ENCODE data around the gene CFAP161.

DNA sequence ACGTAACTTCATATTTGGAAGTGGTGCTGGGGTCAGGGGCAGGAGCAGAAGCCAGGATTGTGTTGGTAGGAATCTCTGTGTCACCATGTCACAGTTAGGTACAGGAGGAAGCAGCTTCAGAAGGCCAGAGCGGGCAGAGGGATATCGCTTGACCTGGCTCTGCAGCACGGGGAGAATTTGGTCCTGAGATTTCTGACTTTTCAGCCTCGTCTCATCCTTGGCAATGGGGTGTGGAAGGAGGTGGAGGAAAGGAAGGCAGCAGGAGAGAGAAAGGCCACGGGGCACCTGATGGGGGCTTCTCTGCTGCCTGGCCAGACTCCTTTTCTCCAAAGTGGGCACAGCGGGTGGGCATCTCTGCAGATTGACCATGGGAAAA is 63.2 kb downstream of the CFAP161 start:
- TF ChIP-seq, protein P1, sequence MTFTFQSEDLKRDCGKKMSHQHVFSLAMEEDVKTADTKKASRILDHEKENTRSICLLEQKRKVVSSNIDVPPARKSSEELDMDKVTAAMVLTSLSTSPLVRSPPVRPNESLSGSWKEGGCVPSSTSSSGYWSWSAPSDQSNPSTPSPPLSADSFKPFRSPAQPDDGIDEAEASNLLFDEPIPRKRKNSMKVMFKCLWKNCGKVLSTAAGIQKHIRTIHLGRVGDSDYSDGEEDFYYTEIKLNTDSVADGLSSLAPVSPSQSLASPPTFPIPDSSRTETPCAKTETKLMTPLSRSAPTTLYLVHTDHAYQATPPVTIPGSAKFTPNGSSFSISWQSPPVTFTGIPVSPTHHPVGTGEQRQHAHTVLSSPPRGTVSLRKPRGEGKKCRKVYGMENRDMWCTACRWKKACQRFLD (tag by site-specific recombination; IDR thresholded peaks at IDR 0.05), result no peak
- no peak for TF ChIP-seq ZNF548 (tag by site-specific recombination; IDR thresholded peaks at IDR 0.05)
- no peak for TF ChIP-seq ZNF37A (tag by site-specific recombination; IDR thresholded peaks at IDR 0.05)
- TF ChIP-seq, protein P2, sequence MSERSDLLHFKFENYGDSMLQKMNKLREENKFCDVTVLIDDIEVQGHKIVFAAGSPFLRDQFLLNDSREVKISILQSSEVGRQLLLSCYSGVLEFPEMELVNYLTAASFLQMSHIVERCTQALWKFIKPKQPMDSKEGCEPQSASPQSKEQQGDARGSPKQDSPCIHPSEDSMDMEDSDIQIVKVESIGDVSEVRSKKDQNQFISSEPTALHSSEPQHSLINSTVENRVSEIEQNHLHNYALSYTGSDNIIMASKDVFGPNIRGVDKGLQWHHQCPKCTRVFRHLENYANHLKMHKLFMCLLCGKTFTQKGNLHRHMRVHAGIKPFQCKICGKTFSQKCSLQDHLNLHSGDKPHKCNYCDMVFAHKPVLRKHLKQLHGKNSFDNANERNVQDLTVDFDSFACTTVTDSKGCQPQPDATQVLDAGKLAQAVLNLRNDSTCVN (tag by site-specific recombination; optimal IDR thresholded peaks at IDR 0.05), result no peak
- TF ChIP-seq, protein P3, sequence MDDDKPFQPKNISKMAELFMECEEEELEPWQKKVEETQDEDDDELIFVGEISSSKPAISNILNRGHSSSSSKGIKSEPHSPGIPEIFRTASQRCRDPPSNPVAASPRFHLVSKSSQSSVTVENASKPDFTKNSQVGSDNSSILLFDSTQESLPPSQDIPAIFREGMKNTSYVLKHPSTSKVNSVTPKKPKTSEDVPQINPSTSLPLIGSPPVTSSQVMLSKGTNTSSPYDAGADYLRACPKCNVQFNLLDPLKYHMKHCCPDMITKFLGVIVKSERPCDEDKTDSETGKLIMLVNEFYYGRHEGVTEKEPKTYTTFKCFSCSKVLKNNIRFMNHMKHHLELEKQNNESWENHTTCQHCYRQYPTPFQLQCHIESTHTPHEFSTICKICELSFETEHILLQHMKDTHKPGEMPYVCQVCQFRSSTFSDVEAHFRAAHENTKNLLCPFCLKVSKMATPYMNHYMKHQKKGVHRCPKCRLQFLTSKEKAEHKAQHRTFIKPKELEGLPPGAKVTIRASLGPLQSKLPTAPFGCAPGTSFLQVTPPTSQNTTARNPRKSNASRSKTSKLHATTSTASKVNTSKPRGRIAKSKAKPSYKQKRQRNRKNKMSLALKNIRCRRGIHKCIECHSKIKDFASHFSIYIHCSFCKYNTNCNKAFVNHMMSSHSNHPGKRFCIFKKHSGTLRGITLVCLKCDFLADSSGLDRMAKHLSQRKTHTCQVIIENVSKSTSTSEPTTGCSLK (tag by site-specific recombination; IDR thresholded peaks at IDR 0.05), result no peak
- TF ChIP-seq, protein P4, sequence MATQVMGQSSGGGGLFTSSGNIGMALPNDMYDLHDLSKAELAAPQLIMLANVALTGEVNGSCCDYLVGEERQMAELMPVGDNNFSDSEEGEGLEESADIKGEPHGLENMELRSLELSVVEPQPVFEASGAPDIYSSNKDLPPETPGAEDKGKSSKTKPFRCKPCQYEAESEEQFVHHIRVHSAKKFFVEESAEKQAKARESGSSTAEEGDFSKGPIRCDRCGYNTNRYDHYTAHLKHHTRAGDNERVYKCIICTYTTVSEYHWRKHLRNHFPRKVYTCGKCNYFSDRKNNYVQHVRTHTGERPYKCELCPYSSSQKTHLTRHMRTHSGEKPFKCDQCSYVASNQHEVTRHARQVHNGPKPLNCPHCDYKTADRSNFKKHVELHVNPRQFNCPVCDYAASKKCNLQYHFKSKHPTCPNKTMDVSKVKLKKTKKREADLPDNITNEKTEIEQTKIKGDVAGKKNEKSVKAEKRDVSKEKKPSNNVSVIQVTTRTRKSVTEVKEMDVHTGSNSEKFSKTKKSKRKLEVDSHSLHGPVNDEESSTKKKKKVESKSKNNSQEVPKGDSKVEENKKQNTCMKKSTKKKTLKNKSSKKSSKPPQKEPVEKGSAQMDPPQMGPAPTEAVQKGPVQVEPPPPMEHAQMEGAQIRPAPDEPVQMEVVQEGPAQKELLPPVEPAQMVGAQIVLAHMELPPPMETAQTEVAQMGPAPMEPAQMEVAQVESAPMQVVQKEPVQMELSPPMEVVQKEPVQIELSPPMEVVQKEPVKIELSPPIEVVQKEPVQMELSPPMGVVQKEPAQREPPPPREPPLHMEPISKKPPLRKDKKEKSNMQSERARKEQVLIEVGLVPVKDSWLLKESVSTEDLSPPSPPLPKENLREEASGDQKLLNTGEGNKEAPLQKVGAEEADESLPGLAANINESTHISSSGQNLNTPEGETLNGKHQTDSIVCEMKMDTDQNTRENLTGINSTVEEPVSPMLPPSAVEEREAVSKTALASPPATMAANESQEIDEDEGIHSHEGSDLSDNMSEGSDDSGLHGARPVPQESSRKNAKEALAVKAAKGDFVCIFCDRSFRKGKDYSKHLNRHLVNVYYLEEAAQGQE (tag by site-specific recombination; IDR thresholded peaks at IDR 0.05), result no peak

All from HEK293 (cell line).